ENCODE data around the gene RNF220.

- no peak for TF ChIP-seq EP300 (IDR thresholded peaks at IDR 0.05)
- TF ChIP-seq CTCF (IDR thresholded peaks at IDR 0.05), result no peak
These were observed 283.8 kb downstream of the RNF220 start for GRCh38 chr1:44688760-44689446.
